NB4 (cell line): ENCODE results near the gene ZNF697.
"Not testable (repeated sequence)": the region's sequence is repeated elsewhere in the genome, so short reads cannot be mapped to it uniquely, and the experiment has no call there.

Experiments used
- CTCF ChIP-seq: IDR thresholded peaks from one replicate; pipeline ENCODE4 v1.5.1; 2012; ENCODE audit warnings: low read depth, low read length
- POLR2A ChIP-seq: IDR thresholded peaks from 2 replicates; pipeline ENCODE4 v1.6.1; 2011; ENCODE audit warnings: mild to moderate bottlenecking; ENCODE audit not compliant: insufficient read length; ENCODE audit errors: extremely low read depth

GRCh38 chr1:119607087-119607807, 40.8 kb downstream of the ZNF697 start:
- not testable (repeated sequence) for TF ChIP-seq POLR2A, CTCF
